Stimulated activated CD8-positive, alpha-beta memory T cell treated with anti-CD3 and anti-CD28 coated beads, Interleukin-15, amount 100 ng/mL, for 48 hours (primary cell): Measurements from ENCODE around the gene DCXR.
A peak's percentile ranks its signal among the peaks of the same experiment; 100 is the strongest.

Experiments used
- DNase-seq, 2 donors: peaks; one replicate each; pipeline ENCODE4 v3.0.0-alpha.2; 2020; ENCODE audit warnings: low read depth in 2 of 2

DCXR gene

DNA sequence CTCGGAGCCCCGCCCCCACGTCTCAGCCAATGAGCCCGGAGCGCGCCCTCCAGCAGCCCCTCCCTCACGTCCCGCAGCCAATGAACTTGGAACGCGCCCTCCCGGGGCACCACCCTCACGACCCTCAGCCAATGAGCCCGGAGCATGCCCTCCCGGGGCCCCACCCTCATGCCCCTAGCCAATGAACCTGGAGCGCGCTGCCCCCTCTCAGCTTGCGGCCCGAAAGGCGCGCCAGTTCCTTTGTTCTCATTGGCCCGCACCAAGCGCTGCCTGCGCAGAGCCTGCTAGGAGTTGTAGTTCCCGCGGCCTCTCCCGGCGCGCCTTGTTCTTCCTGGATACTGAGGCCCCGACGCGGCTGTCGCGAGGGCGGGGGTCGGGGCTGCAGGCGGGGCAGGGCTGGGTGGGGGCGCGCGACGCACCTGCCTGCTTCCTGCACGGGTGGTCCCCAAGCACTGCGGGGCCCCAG, 14.5 kb downstream of the DCXR start, which contains the start of gene LRRC45:
TSS of gene LRRC45 (plus strand) at position 325 of the 466 bp plus-strand sequence. CDS start 339 bp downstream, outside the sequence.
- DNase-seq = peak; percentile 100

- no peak for DNase-seq
Measured at GRCh38 chr17:82022310-82022980, 15.1 kb downstream of the DCXR start, which contains the start of gene CENPX. CENPX (minus strand) TSS chr17:82022878; CDS start chr17:82022861, 17 bp downstream.

- DNase-seq = no peak
Measured at GRCh38 chr17:82021900-82022309, 15.6 kb downstream of the DCXR start.

DNA sequence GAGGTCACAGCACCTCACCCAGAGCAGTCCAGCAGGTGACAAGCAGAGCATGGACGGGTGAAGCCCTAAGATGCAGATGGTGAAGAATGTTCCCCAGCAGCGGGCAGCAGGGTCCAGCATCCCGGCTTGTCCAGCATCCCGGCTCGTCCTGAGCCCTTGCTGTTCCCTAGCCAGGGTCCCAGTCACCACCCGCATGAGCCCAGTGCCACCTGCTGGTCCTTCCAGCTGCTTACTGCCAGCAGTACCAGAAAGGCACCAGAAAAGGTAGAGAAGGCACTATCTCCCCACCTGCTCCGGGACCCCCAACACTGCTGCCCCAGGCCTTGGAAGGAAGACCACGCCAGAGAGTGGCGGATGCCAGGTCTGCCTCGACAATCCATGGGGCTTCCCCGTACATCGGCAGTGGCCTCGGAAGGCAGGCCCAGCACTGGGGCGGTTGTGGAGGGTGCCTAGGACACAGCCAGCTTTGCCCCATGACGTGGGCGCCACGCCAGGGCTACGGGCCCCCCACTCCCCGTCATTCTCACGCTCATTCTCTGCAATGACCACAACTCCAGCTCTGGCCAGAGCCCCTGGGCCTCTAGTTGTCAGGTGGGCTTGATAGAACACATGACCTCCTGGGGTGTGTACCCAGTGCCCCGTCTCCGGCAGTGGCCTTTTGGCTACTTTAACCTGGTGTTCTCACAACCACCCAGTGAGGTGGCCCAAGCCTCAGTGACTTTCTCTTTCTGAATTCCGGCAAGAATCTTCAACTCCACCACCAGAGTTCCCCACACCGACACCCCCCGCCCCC, 16.2 kb downstream of the DCXR start:
- DNase-seq = no peak

GRCh38 chr17:82020572-82021106, 16.9 kb downstream of the DCXR start:
- DNase-seq = no peak

DNA sequence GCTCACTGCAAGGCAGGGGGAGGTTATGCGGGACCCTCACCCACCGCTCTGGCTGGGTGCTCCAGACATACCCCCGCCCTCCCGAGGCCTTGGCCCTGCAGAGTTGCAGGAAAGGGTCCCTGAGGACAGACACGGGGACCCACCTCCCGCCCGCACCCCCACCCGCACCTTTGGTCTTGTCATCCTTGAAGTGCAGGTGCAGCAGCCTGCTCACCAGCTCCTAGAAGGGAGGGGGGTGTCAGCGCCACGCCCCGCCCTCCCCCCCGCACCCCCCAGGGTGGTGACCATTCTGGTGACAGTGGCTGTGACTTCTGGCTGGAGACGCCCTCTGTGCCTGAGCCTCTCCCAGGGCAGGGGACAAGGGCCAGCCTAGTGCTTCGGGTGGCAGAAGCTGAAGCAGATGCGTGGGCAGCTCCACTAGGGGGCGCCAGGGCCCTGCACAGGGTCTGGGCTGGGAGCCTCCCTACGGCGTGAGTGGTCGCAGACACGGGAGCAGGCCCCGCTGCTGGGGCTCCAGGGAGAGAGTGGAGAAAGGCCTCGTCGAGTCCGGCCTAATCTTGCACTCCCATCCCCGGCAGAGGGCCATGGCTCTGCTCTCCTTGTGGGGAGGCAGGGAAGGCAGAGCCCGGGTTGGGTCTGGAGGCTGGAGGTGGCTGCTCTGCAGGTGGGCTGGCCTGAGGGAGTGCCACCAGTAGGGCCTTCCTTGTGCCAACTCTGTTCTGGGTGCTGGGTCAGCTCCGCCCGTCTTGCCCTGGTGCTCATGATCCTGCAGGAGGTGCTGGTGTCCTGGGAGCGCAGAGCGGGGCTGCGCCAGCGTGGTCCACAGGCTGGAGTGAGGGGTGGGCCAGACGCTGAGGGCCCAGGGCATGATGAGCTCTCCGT, 17.6 kb downstream of the DCXR start:
- peak; percentile 55 to 56 for DNase-seq

DNA sequence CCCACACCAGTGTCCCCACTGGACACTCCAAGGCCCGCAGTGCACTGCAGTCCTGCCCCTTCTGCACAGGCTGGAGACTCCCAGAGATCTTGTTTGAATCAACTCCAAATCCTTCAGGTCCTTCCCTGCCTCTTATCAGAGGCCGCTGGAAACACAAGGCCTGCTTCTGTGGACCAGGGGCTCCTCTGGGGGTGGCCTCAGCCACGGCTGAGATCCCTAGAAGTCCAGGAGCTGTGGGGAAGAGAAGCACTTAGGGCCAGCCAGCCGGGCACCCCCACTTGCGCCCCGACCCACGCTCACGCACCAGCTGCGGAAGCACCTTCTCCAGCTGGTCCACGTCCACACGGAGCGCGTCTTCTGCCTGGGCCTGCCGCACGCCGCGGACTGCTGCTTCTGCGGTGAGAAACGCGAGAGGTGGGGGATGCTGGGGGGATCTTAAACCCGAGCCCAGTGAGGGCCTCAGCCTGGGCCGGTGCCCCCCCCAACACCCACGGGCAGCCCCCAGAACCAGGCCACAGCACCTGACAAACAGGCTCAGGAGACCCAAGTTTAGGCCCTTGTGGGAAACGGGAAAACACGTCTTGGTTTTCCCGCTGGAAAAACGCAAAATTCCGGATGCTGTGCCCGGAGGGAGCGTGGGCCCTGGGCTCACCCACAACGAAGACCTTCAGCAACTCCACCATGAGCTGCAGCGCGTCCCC, 18.4 kb downstream of the DCXR start:
- DNase-seq = no peak

GRCh38 chr17:82018152-82018988, 19.1 kb downstream of the DCXR start:
- DNase-seq = no peak

- DNase-seq = no peak
Measured at GRCh38 chr17:82017612-82018151, 19.8 kb downstream of the DCXR start.

- no peak for DNase-seq
Measured at GRCh38 chr17:82016875-82017459, 20.5 kb downstream of the DCXR start.

- no peak for DNase-seq
Measured at GRCh38 chr17:82016061-82016874, 21.2 kb downstream of the DCXR start.

- no peak for DNase-seq
Measured at GRCh38 chr17:82015311-82015971, 22.1 kb downstream of the DCXR start.

DNA sequence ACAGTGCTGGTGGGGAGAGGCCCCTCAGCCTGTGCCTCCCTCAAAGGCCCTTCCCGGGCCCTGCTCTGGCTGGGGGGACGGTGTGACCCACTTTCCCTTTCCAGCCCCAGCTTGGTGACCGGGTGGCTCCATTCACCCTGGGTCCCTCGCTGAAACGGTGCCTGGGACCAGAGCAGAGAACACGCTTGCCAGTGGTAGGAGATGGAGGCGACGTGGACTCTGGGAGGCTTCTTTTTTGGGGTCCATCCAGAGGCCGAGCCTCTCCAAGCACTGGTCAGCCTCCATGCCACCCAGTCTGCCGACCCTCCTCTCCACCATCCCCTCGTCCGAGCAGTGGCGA, 22.6 kb downstream of the DCXR start:
- DNase-seq = no peak

DNA sequence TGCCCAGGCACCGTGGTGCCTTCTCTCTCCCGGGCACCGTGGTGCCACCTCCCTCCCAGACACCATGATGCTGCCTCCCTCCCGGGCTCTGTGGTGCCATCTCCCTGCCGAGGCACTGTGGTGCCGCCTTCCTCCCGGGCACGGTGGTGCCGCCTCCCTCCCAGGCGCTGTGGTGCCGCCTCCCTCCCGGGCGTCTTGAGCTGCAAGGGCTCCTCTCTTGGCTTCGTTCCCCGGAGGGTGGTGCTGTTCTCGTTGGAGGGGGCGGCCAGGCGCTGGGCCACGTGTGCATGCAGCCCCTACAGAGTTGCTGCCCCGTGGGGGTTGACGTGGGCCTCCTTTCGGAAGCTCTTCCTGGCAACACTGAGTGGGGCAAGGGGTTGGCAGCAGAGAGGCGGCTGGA, 23.1 kb downstream of the DCXR start:
- no peak for DNase-seq

DNA sequence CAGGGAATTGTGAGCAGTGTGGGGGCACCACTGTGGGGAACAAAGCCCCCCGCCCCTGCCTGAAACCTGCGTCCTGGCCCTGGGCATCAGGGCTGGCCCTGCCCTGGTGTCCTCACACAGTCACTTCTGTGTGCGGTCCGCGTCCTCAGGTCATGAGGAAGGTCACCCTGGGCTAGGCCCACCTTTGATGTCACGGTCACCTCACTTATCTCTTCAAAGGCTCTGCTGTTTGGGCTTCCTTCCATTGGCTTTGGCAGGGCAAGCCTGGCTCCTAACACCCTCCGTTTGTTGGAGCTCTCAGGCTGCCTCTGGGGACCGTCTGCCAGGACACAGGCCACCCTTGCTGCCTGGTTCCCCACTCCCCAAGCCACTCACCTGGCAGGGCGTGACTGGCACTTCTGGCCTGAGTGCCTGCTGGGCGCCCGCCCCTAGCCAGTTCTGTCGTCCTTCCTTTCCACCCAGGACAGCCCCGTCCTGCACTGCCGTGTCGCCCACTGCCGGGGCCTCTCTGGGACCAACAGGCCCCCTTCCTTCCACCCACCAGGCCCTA, 23.6 kb downstream of the DCXR start:
- DNase-seq = no peak

DNA sequence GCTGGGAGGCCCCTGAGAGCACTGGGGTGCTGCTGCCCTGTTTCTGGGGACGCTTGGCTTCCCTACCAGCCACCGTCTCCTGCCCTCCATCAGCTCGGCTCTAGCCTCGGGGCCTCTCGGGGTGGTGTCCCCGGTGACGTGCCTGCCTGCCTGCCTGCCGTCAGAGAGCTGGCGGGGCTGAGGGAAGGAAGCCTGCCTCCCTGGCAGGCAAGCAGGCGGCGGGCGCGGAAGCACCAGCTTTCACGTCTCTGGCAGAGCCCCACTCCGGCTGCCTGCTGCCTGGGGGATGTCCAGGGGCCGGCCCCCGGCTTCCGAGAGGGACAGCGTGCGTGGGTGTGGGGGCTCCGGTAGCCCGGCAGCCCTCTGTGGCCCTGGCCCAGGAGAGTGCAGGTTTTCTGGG, 24.2 kb downstream of the DCXR start:
- DNase-seq = no peak

DNA sequence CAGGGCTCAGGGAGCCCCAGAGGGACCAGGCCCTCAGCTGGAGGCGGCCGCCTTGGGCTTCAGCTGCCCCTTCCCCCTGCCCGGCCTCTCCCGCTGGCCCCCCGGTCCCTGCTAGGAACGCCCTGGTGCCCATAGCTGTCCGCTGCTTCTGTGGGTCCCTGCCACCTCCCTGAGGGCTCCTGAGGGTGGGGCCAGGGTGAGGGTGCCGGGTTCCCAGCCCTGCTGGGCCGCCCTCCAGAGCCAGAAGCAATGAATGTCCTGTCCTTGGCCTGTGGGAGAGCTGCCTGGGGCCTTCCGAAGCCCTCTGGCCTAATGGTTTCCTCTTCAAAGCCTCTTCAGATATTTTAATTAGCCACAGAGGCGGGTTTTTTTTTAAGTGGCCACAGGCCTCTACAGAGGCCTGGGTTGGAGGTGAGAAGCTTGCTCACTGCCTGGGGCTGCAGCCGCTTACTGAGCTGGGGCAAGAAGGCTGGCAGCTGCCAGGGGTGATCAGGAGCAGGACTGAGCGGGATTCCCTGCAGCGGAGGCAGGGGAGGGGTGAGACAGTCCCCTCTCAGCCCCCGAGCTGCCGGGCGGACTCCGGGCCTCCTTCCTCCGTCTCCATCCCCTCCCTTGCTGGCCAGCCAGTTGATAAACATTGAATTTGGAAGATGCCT, 24.7 kb downstream of the DCXR start:
- no peak for DNase-seq
